Measurements from ENCODE around the gene JUP. TPM values are rescaled to one million over a fixed set of nuclear protein-coding genes. Genes with fewer than 3 reads are reported as not detected.

The JUP gene
- total and polyA plus RNA-seq, 8 donors = 94.2 to 148 (median 119) TPM

- Histone ChIP-seq H3K27me3 (no peaks in the 10 kb centered on the region), H3K27ac (no peak overlapping the region), H3K36me3 (no peaks in the 10 kb centered on the region), H3K4me1 (no peaks in the 10 kb centered on the region), H3K9me3 (no peaks in the 10 kb centered on the region), H3K4me3 (no peak overlapping the region)
- TF ChIP-seq CTCF (IDR thresholded peaks at IDR 0.05) = no peak
- DNase-seq (no peak), ATAC-seq (no peak)
- intact Hi-C loops (cut with DNase I) = no loop called here
Observed at GRCh38 chr17:41717408-41718286, 68.9 kb downstream of the JUP start.

- Histone ChIP-seq H3K27me3 (peaks cover 0 to 18% of the 10 kb centered on the region in 2 donors), H3K4me1 (no peaks in the 10 kb centered on the region), H3K36me3 (no peaks in the 10 kb centered on the region), H3K4me3 (no peak within 1 kb of the TSS), H3K9me3 (no peaks in the 10 kb centered on the region), H3K27ac (no peak within 1 kb of the TSS)
- ATAC-seq = no peak
- no peak for TF ChIP-seq CTCF (IDR thresholded peaks at IDR 0.05)
- DNase-seq = peak in 1 of 4 donors; percentile 36
- intact Hi-C loops (cut with DNase I) = no loop called here
Observed at GRCh38 chr17:41711669-41712400, 74.7 kb downstream of the JUP start, which contains the start of gene GAST. GAST (plus strand) TSS chr17:41712331; CDS start chr17:41715437, 3,106 bp downstream.

- Histone ChIP-seq H3K4me3 (no peak overlapping the region), H3K9me3 (no peaks in the 10 kb centered on the region), H3K36me3 (no peaks in the 10 kb centered on the region), H3K27ac (no peak overlapping the region), H3K27me3 (peaks cover 0 to 18% of the 10 kb centered on the region in 2 donors), H3K4me1 (no peaks in the 10 kb centered on the region)
- no peak for DNase-seq
- intact Hi-C loops (cut with DNase I) = no loop called here
- no peak for ATAC-seq
- no peak for TF ChIP-seq CTCF (IDR thresholded peaks at IDR 0.05)
Observed at GRCh38 chr17:41710472-41711090, 75.9 kb downstream of the JUP start.

- Histone ChIP-seq H3K27me3 (peaks cover 0 to 18% of the 10 kb centered on the region in 2 donors), H3K9me3 (no peaks in the 10 kb centered on the region), H3K36me3 (no peaks in the 10 kb centered on the region), H3K27ac (no peak overlapping the region), H3K4me1 (no peaks in the 10 kb centered on the region), H3K4me3 (no peak overlapping the region)
- intact Hi-C loops (cut with DNase I) = no loop called here
- DNase-seq = no peak
- TF ChIP-seq CTCF (IDR thresholded peaks at IDR 0.05) = no peak
- no peak for ATAC-seq
Observed at GRCh38 chr17:41707803-41708669, 78.5 kb downstream of the JUP start.

Data from left lung (tissue), 10 donors.